HCT116 (cell line): ENCODE measurements around the gene CISTR. TPM values are rescaled to one million over a fixed set of nuclear protein-coding genes. Genes with fewer than 3 reads are reported as not detected.

Experiments used
- ATAC-seq: fragments of 200-7000 bp; cut with Tn5 transposase; 2 replicates; pipeline ENCODE4 v1.9.1; 2020; ENCODE audit warnings: mild to moderate bottlenecking, moderate library complexity
- BruUV-seq: library from RNA; stranded (reverse); fragments of 400-500 nt; replicated peaks from 2 replicates; lab custom pipeline; 2021; lab: Mats Ljungman, UMichigan
- CTCF ChIA-PET: fragments of 300-600 bp; sonication (Branson Sonifier 250); formaldehyde crosslinking; loops from one replicate; lab custom pipeline; 2021; ENCODE audit warnings: antibody characterized with exemption; lab: Charles Lee
- POLR2A ChIA-PET: fragments of 300-600, 350-600 bp; sonication (Branson Sonifier 250); formaldehyde crosslinking; loops from one replicate; lab custom pipeline; 2021; ENCODE audit warnings: antibody characterized with exemption; lab: Charles Lee
- RAD21 ChIA-PET, 2 experiments: fragments of 300-600 bp; sonication (Branson Sonifier 250); formaldehyde crosslinking; loops; one replicate each; lab custom pipeline; 2023; ENCODE audit warnings: low total read pairs in 2 of 2; ENCODE audit not compliant: uncharacterized antibody in 2 of 2, unreplicated experiment in 2 of 2, low non-redundant PET in 1 of 2; lab: Charles Lee
- DNase-seq: peaks from one replicate; pipeline ENCODE4 v3.0.0-alpha.2; 2010; ENCODE audit warnings: low read depth, low spot score
- H2AFZ ChIP-seq: fragments of 200-600 bp; shearing (Covaris generic), sonication (generic); 2 replicates; pipeline ENCODE4 v1.6.1; 2017; ENCODE audit warnings: low read depth, mixed run types, mixed read lengths, antibody characterized with exemption, low read length; ENCODE audit not compliant: poor library complexity, severe bottlenecking
- H3K27ac ChIP-seq: 2 replicates; pipeline ENCODE4 v1.5.1; 2012; ENCODE audit warnings: low read depth, low read length
- H3K27me3 ChIP-seq: fragments of 200-600 bp; sonication (generic); 2 replicates; pipeline ENCODE4 v1.6.1; 2016; ENCODE audit warnings: mixed run types, low read length, mixed read lengths; ENCODE audit not compliant: insufficient read depth
- H3K36me3 ChIP-seq, 2 experiments: fragments of 200-500 bp in 1 of 2; fragments of 200-600 bp in 1 of 2; sonication (Bioruptor generic) in 1 of 2; sonication (generic) in 1 of 2; 2 replicates each; pipeline versions ENCODE4 v1.5.1 to v1.6.1; 2014 to 2016; ENCODE audit warnings: low read length in 2 of 2, inconsistent platforms in 1 of 2, mixed read lengths in 1 of 2, mixed run types in 1 of 2; ENCODE audit not compliant: insufficient read depth in 2 of 2, control insufficient read depth in 1 of 2
- H3K4me1 ChIP-seq, 2 experiments: fragments of 200-600 bp in 1 of 2; sonication (generic) in 1 of 2; 2 replicates each; pipeline versions ENCODE4 v1.5.1 to v1.6.1; 2012 to 2017; ENCODE audit warnings: low read length in 2 of 2, inconsistent platforms in 1 of 2, mild to moderate bottlenecking in 1 of 2, mixed read lengths in 1 of 2, mixed run types in 1 of 2, moderate library complexity in 1 of 2; ENCODE audit not compliant: insufficient read depth in 2 of 2, control insufficient read depth in 1 of 2
- H3K4me2 ChIP-seq: fragments of 200-600 bp; sonication (generic); 2 replicates; pipeline ENCODE4 v1.6.1; 2017; ENCODE audit warnings: mixed run types, low read length, mixed read lengths
- H3K4me3 ChIP-seq, 2 experiments: fragments of 200-600 bp in 1 of 2; sonication (generic) in 1 of 2; replicated peaks in 1 of 2; 2 replicates each; pipeline ENCODE4 v1.5.1; 2011 to 2016; ENCODE audit warnings: low read length in 2 of 2, control low read depth in 1 of 2, low read depth in 1 of 2, mild to moderate bottlenecking in 1 of 2, mixed read lengths in 1 of 2, mixed run types in 1 of 2
- H3K79me2 ChIP-seq: fragments of 200-600 bp; sonication (generic); 2 replicates; pipeline ENCODE4 v1.6.1; 2017; ENCODE audit warnings: mild to moderate bottlenecking, mixed run types, low read length, moderate library complexity, mixed read lengths; ENCODE audit not compliant: insufficient read depth
- H3K9ac ChIP-seq: fragments of 200-600 bp; sonication (generic); 2 replicates; pipeline ENCODE4 v1.6.1; 2016; ENCODE audit warnings: low read length, mixed read lengths
- H3K9me2 ChIP-seq: fragments of 200-600 bp; sonication (generic), shearing (Covaris generic); 2 replicates; pipeline ENCODE4 v1.6.1; 2017; ENCODE audit warnings: mixed run types, mild to moderate bottlenecking, moderate library complexity; ENCODE audit not compliant: insufficient read depth
- H3K9me3 ChIP-seq, 2 experiments: fragments of 200-500 bp in 1 of 2; fragments of 200-600 bp in 1 of 2; sonication (Bioruptor generic) in 1 of 2; sonication (generic) in 1 of 2; 2 replicates each; pipeline ENCODE4 v1.6.1; 2014 to 2017; ENCODE audit warnings: low read length in 2 of 2, mixed read lengths in 2 of 2, inconsistent platforms in 1 of 2, low read depth in 1 of 2, mild to moderate bottlenecking in 1 of 2, mixed run types in 1 of 2, moderate library complexity in 1 of 2; ENCODE audit not compliant: control insufficient read depth in 1 of 2, insufficient read depth in 1 of 2
- H4K20me1 ChIP-seq: fragments of 200-600 bp; sonication (generic), shearing (Covaris generic); 2 replicates; pipeline ENCODE4 v1.6.1; 2017; ENCODE audit warnings: mixed run types, mild to moderate bottlenecking, moderate library complexity; ENCODE audit not compliant: insufficient read depth
- CBX3 ChIP-seq: IDR thresholded peaks from 2 replicates; pipeline ENCODE4 v1.6.1; 2012; ENCODE audit warnings: low read depth
- CEBPB ChIP-seq: IDR thresholded peaks from 2 replicates; pipeline ENCODE4 v1.6.1; 2012; ENCODE audit warnings: low read depth
- EGR1 ChIP-seq: IDR thresholded peaks from 2 replicates; pipeline ENCODE4 v1.6.1; 2012; ENCODE audit warnings: low read depth
- ELF1 ChIP-seq: IDR thresholded peaks from 2 replicates; pipeline ENCODE4 v1.6.1; 2012; ENCODE audit warnings: low read depth, borderline replicate concordance
- FOSL1 ChIP-seq: IDR thresholded peaks from 2 replicates; pipeline ENCODE4 v1.6.1; 2012; ENCODE audit warnings: low read depth
- MAX ChIP-seq: IDR thresholded peaks from 2 replicates; pipeline ENCODE4 v1.6.1; 2012
- POLR2AphosphoS5 ChIP-seq: IDR thresholded peaks from 2 replicates; pipeline ENCODE4 v1.6.1; 2011; ENCODE audit warnings: mild to moderate bottlenecking, low read depth, low read length, moderate library complexity
- SP1 ChIP-seq: IDR thresholded peaks from 2 replicates; pipeline ENCODE4 v1.6.1; 2012; ENCODE audit warnings: low read depth
- SRF ChIP-seq: IDR thresholded peaks from 2 replicates; pipeline ENCODE4 v1.6.1; 2012; ENCODE audit warnings: low read depth
- TCF7L2 ChIP-seq: IDR thresholded peaks from 2 replicates; pipeline ENCODE4 v1.7.0; 2011; ENCODE audit warnings: borderline replicate concordance, inconsistent platforms; ENCODE audit not compliant: insufficient read depth, insufficient read length; ENCODE audit errors: extremely low read depth
- YY1 ChIP-seq: IDR thresholded peaks from 2 replicates; pipeline ENCODE4 v1.6.1; 2011; ENCODE audit warnings: low read length, low read depth, moderate library complexity, mild to moderate bottlenecking; ENCODE audit not compliant: insufficient replicate concordance; ENCODE audit errors: extremely low read depth
- ZBTB33 ChIP-seq: IDR thresholded peaks from 2 replicates; pipeline ENCODE4 v1.6.1; 2011; ENCODE audit warnings: mild to moderate bottlenecking, low read length, moderate library complexity; ENCODE audit not compliant: insufficient replicate concordance; ENCODE audit errors: extremely low read depth
- ZFX ChIP-seq: fragments of 450-650 bp; IDR thresholded peaks from 2 replicates; pipeline ENCODE4 v1.6.1; 2017
- ZNF274 ChIP-seq: fragments of 200-500 bp; sonication (Bioruptor generic); IDR thresholded peaks from 2 replicates; pipeline ENCODE4 v1.6.1; 2014; ENCODE audit warnings: mild to moderate bottlenecking, low read depth, low read length, inconsistent platforms
- intact Hi-C: fragments of 100-400 bp; cut with micrococcal nuclease; formaldehyde crosslinking; loops from 2 replicates; pipeline ENCODE4 v1.10.0; 2022
- total RNA-seq: library from RNA; stranded (reverse); gene quantifications from one replicate; pipeline ENCODE4 v1.2.1, GENCODE V29; 2021; ENCODE audit not compliant: unreplicated experiment

Gene CISTR
- total RNA-seq, 1 experiment from 2014 or later, result not detected

DNA sequence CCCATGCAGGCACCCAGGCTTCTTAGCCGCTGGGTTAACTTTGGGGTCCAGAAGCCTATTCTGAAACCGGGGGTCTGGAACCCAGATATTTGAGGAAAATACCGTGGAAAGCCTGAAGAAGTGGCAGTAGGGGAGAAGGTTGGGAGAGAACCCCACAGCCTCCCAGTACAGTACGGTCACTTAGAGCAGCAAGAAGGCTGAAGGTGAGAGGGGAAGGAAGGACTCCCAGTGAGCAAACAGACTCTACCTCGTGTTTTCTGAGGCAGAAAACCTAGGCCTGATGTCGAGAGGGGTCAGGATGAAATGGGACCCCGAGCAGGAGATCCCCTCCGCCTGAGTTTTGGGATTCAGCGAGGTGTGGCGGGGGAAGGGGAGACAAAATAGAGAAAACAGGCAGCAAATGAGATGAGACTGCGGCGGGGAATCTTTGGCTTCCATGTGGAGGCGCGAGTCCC is 13.8 kb downstream of the CISTR start:
- POLR2A ChIA-PET, result interaction anchor here (1.6 kb wide), 1 partner anchor 10 kb away, joined by 5 read pairs; no protein-coding TSS in a partner anchor

DNA sequence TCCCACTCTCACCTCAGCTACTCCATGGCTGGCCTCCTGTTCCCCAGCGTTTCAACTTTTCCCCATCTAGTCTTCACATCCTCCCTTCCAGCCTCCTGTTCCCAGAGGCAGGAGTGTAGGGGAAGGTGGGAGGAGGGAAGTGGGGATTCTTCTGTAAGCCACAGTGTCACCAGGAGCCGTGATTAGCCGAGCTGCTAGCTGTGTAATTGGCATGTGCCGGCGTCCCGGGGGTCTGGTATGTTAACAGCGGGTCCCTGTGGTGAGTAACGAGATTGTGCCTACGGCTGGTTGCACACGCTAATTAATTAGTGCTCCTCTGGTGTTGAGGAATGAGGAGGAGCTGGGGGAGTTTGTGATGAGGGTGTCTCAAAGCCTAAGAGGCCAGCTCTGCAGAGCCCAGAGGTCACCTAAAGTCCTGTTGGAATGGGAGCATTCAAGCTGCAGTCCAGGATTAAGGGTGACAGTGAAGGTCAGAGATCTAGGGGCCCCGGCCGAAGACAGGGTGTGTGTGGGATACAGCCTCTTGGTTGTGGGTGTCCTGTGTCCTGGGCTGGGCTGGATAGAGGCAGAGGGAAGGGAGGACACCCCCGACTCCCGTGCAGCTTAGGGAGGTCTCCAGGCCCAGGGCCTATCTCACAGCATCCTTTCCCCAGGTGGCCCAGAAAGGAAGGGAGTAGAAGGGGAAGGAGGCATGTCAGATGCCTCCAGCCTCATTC is 14.5 kb downstream of the CISTR start:
- no peak overlapping the region for H2AFZ ChIP-seq
- ATAC-seq, result no peak
- no peaks in the 10 kb centered on the region for H3K9me3 ChIP-seq
- no peaks in the 10 kb centered on the region for H3K27me3 ChIP-seq
- DNase-seq, result no peak
- H3K9ac ChIP-seq, result no peak overlapping the region
- intact Hi-C loops, result no loop called here
- H3K9me2 ChIP-seq, result no peaks in the 10 kb centered on the region
- no peak overlapping the region for H3K27ac ChIP-seq
- H4K20me1 ChIP-seq, result no peaks in the 10 kb centered on the region
- no TSS peak for BruUV-seq
- H3K4me3 ChIP-seq, result no peak overlapping the region
- ChIA-PET CTCF (interaction anchor here (3.0 kb wide), 1 partner anchor 9 kb away, joined by 17 read pairs; no protein-coding TSS in a partner anchor), RAD21 (no interaction called here), POLR2A (no interaction called here)
- H3K36me3 ChIP-seq, result no peaks in the 10 kb centered on the region
- no peak overlapping the region for H3K4me2 ChIP-seq
- peaks cover 2 to 7% of the 10 kb centered on the region in 2 experiments; a peak in 3 of 4 replicates for H3K4me1 ChIP-seq
- no peaks in the 10 kb centered on the region for H3K79me2 ChIP-seq
- TF ChIP-seq ELF1 (no peak), EGR1 (no peak), ZBTB33 (no peak), TCF7L2 (no peak), ZNF274 (no peak), CBX3 (no peak), YY1 (no peak), ZFX (no peak), SRF (no peak), MAX (no peak)

More for the DNA sequence above, 13.8 kb downstream of the CISTR start:
- H3K36me3 ChIP-seq, result no peaks in the 10 kb centered on the region
- H3K9me3 ChIP-seq, result no peaks in the 10 kb centered on the region
- BruUV-seq, result no TSS peak
- no peaks in the 10 kb centered on the region for H3K27me3 ChIP-seq
- H3K9me2 ChIP-seq, result no peaks in the 10 kb centered on the region
- intact Hi-C loops, result no loop called here
- no peak overlapping the region for H2AFZ ChIP-seq
- no peaks in the 10 kb centered on the region for H4K20me1 ChIP-seq
- ChIA-PET RAD21 (no interaction called here), CTCF (interaction anchor here (1.0 to 3.0 kb wide), 3 partner anchors 8 to 36 kb away, joined by 3 to 17 read pairs (median 5); no protein-coding TSS in a partner anchor)
- DNase-seq, result no peak
- no peak overlapping the region for H3K4me2 ChIP-seq
- no peak overlapping the region for H3K9ac ChIP-seq
- H3K79me2 ChIP-seq, result no peaks in the 10 kb centered on the region
- H3K4me1 ChIP-seq, result peaks cover 2 to 7% of the 10 kb centered on the region in 2 experiments; a peak in 3 of 4 replicates
- no peak for TF ChIP-seq CEBPB
- no peak for TF ChIP-seq POLR2AphosphoS5
- no peak for TF ChIP-seq ZFX
- TF ChIP-seq TCF7L2, result no peak
- no peak for TF ChIP-seq SP1
- TF ChIP-seq EGR1, result no peak
- no peak for TF ChIP-seq FOSL1
- no peak for TF ChIP-seq SRF
- TF ChIP-seq, all 23 proteins: peak for 0
- no peak for ATAC-seq
- Histone ChIP-seq H3K27ac (no peak overlapping the region), H3K4me3 (no peak overlapping the region)
